ENCODE results near the gene MCCD1. TPM values are rescaled to one million over a fixed set of nuclear protein-coding genes. Genes with fewer than 3 reads are reported as not detected.

Gene MCCD1
- total RNA-seq, 2 experiments from 2014 or later, result not detected

DNA sequence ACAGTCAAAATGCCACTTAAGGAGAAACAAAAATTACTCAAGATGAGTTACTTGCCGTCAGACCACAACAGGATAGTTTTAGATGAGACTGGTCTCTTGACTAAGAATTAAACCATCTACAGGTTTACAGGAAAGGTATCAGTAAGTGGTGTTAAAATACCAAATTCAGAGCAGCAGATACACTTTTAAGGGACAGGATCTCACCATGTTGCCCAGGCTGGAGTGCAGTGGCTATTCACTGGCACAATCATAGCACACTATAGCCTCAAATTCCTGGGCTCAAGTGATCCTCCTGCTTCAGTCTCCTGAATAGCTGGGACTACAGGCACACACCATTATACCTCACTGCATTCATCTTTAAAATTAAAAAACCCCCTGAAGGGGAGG, 4.7 kb downstream of the MCCD1 start:
- POLR2A ChIA-PET, result no interaction called here
- CTCF ChIA-PET, result no interaction called here
- no peak for DNase-seq
- H3K4me3 ChIP-seq (ENCODE audit: low read length), result no peak overlapping the region
- no peaks in the 10 kb centered on the region for H3K27me3 ChIP-seq (ENCODE audit: control insufficient read depth in 1 of 2, insufficient read depth in 2 of 2, low read length in 2 of 2)
- TF ChIP-seq, protein P1, sequence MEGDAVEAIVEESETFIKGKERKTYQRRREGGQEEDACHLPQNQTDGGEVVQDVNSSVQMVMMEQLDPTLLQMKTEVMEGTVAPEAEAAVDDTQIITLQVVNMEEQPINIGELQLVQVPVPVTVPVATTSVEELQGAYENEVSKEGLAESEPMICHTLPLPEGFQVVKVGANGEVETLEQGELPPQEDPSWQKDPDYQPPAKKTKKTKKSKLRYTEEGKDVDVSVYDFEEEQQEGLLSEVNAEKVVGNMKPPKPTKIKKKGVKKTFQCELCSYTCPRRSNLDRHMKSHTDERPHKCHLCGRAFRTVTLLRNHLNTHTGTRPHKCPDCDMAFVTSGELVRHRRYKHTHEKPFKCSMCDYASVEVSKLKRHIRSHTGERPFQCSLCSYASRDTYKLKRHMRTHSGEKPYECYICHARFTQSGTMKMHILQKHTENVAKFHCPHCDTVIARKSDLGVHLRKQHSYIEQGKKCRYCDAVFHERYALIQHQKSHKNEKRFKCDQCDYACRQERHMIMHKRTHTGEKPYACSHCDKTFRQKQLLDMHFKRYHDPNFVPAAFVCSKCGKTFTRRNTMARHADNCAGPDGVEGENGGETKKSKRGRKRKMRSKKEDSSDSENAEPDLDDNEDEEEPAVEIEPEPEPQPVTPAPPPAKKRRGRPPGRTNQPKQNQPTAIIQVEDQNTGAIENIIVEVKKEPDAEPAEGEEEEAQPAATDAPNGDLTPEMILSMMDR (IDR thresholded peaks at IDR 0.05), result no peak
- H3K4me3 Mint-ChIP-seq, result no peak overlapping the region
- H3K9me3 ChIP-seq (ENCODE audit: control insufficient read depth in 1 of 2, insufficient read depth in 1 of 2, low read length in 2 of 2), result no peaks in the 10 kb centered on the region
- H3K4me1 ChIP-seq (ENCODE audit: insufficient read depth, low read length), result peaks cover 12% of the 10 kb centered on the region
- H3K36me3 Mint-ChIP-seq (ENCODE audit: low read depth), result peaks cover 93% of the 10 kb centered on the region
- peaks cover 14% of the 10 kb centered on the region for H3K4me1 Mint-ChIP-seq (ENCODE audit: low read depth)
- H3K36me3 ChIP-seq (ENCODE audit: insufficient read depth, low read length), result peaks cover 89% of the 10 kb centered on the region
- no peak for ATAC-seq (ENCODE audit: poor library complexity)
- no peak overlapping the region for H3K27ac Mint-ChIP-seq
- no peaks in the 10 kb centered on the region for H3K9me3 Mint-ChIP-seq
- H3K27me3 Mint-ChIP-seq, result no peaks in the 10 kb centered on the region
- intact Hi-C loops (cut with DNase I, micrococcal nuclease), result no loop called here
- H3K27ac ChIP-seq (ENCODE audit: low read depth in 1 of 2, low read length in 2 of 2), result no peak overlapping the region

DNA sequence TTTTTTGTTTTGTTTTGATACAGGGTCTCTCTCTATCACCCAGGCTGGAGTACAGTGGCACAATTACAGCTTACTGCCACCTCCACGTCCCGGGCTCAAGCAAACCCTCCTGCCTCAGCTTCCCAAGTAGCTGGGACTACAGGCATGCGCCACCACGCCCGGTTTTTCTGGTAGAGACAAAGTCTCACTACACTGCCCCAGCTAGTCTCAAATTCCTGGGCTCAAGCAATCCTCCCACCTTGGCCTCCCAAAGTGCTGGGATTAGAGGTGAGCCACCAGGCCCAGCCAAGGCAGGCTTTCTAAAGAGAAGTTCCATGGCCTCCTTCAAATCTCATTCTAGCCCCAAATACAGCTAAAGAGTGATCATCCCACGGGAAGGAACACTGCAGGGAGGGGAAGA, 5.2 kb downstream of the MCCD1 start:
- no peaks in the 10 kb centered on the region for H3K9me3 Mint-ChIP-seq
- H3K27ac Mint-ChIP-seq, result no peak overlapping the region

DNA sequence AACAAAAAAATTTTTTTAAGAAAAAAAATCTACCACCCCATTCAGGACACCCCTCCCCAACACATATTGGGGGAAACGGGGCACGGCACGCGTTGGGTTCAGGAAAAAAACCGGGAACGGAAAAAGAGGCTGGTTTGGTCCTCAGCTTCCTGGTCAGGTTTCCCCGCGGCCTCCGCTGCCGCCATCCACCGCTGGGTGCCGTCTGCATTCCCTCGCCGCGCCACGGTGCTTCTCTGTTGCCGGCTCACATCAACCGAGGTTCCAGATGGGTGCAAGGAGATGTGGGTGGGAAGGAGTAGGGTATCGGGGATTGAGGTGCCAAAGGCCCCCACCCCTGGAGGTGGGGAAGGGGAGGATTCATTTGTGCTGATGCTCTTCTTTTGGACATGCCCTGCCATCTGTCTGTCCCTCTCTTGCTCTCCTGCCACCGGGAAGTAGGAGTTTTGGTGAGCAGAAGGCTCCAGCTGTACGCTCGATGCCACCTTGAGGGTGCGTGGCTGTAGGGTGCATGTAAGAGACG, 5.8 kb downstream of the MCCD1 start:
- CTCF ChIA-PET, result no interaction called here
- H3K9me3 ChIP-seq (ENCODE audit: control insufficient read depth in 1 of 2, insufficient read depth in 1 of 2, low read length in 2 of 2), result no peaks in the 10 kb centered on the region
- H3K27me3 Mint-ChIP-seq, result no peaks in the 10 kb centered on the region
- H3K4me3 ChIP-seq (ENCODE audit: low read length), result no peak overlapping the region
- H3K36me3 Mint-ChIP-seq (ENCODE audit: low read depth), result peaks cover 94% of the 10 kb centered on the region
- TF ChIP-seq, protein P1 (IDR thresholded peaks at IDR 0.05), result no peak
- intact Hi-C loops (cut with DNase I, micrococcal nuclease), result no loop called here
- H3K36me3 ChIP-seq (ENCODE audit: insufficient read depth, low read length), result peaks cover 99% of the 10 kb centered on the region
- H3K27ac Mint-ChIP-seq, result no peak overlapping the region
- no peak overlapping the region for H3K27ac ChIP-seq (ENCODE audit: low read depth in 1 of 2, low read length in 2 of 2)
- H3K9me3 Mint-ChIP-seq, result no peaks in the 10 kb centered on the region
- H3K4me3 Mint-ChIP-seq, result no peak overlapping the region
- no peaks in the 10 kb centered on the region for H3K27me3 ChIP-seq (ENCODE audit: control insufficient read depth in 1 of 2, insufficient read depth in 2 of 2, low read length in 2 of 2)
- H3K4me1 Mint-ChIP-seq (ENCODE audit: low read depth), result peaks cover 25% of the 10 kb centered on the region
- no peak for ATAC-seq (ENCODE audit: poor library complexity)
- no peak for DNase-seq
- peaks cover 23% of the 10 kb centered on the region for H3K4me1 ChIP-seq (ENCODE audit: insufficient read depth, low read length)
- POLR2A ChIA-PET, result interaction anchor here (1.8 kb wide), 1 partner anchor 37 kb away, joined by 4 read pairs; the partner anchor contains the start of gene MICB

More for the DNA sequence above, 5.2 kb downstream of the MCCD1 start:
- TF ChIP-seq, protein P1 (IDR thresholded peaks at IDR 0.05), result no peak
- peaks cover 17% of the 10 kb centered on the region for H3K4me1 ChIP-seq (ENCODE audit: insufficient read depth, low read length)
- H3K36me3 Mint-ChIP-seq (ENCODE audit: low read depth), result peaks cover 94% of the 10 kb centered on the region
- H3K27me3 ChIP-seq (ENCODE audit: control insufficient read depth in 1 of 2, insufficient read depth in 2 of 2, low read length in 2 of 2), result no peaks in the 10 kb centered on the region
- DNase-seq, result no peak
- POLR2A ChIA-PET, result interaction anchor here (1.8 kb wide), 1 partner anchor 36 kb away, joined by 4 read pairs; the partner anchor contains the start of gene MICB
- H3K4me3 ChIP-seq (ENCODE audit: low read length), result no peak overlapping the region
- H3K9me3 ChIP-seq (ENCODE audit: control insufficient read depth in 1 of 2, insufficient read depth in 1 of 2, low read length in 2 of 2), result no peaks in the 10 kb centered on the region
- CTCF ChIA-PET, result no interaction called here
- H3K27me3 Mint-ChIP-seq, result no peaks in the 10 kb centered on the region
- H3K27ac ChIP-seq (ENCODE audit: low read depth in 1 of 2, low read length in 2 of 2), result no peak overlapping the region
- no peak for ATAC-seq (ENCODE audit: poor library complexity)
- H3K4me3 Mint-ChIP-seq, result no peak overlapping the region
- intact Hi-C loops (cut with DNase I, micrococcal nuclease), result no loop called here
- H3K4me1 Mint-ChIP-seq (ENCODE audit: low read depth), result peaks cover 19% of the 10 kb centered on the region
- H3K36me3 ChIP-seq (ENCODE audit: insufficient read depth, low read length), result peaks cover 95% of the 10 kb centered on the region

All from CD4-positive, alpha-beta T cell (primary cell).